HG02981 (cell line): ENCODE measurements around the gene CTR9.
"Not testable (repeated sequence)": the region's sequence is repeated elsewhere in the genome, so short reads cannot be mapped to it uniquely, and the experiment has no call there.

Source experiments
- ATAC-seq: cut with Tn5 transposase; IDR thresholded peaks from one replicate; pipeline ENCODE4 v1.9.1; 2021; ENCODE audit warnings: mild to moderate bottlenecking, moderate library complexity; ENCODE audit not compliant: unreplicated experiment

The CTR9 gene

DNA sequence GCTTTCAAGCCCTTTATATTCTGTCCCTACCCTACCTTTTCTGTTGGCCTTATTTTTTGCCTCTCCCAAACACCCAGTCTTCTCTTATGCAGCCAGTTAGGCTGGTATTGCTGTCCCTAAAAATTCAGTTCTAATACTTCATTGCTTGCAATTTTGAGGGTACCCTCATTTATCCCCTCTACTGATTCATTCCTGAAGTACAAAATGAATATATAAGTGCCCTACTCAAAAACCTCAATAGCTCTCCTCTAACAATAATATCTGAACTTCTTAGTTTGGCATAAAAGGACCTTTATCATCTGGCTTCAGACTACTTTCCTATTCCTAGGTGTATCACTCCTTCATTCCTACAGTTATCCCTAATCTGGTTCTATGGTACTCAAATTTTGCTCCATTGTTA, 62.9 kb downstream of the CTR9 start:
- no peak for ATAC-seq

- ATAC-seq = no peak
These were observed 67.5 kb downstream of the CTR9 start for GRCh38 chr11:10818594-10818993.

GRCh38 chr11:10822491-10822890, 71.4 kb downstream of the CTR9 start:
- not testable (repeated sequence) for ATAC-seq

- no peak for ATAC-seq
These were observed 72.1 kb downstream of the CTR9 start for GRCh38 chr11:10823152-10823579.

GRCh38 chr11:10824888-10825287, 73.8 kb downstream of the CTR9 start:
- ATAC-seq = peak; percentile 83

DNA sequence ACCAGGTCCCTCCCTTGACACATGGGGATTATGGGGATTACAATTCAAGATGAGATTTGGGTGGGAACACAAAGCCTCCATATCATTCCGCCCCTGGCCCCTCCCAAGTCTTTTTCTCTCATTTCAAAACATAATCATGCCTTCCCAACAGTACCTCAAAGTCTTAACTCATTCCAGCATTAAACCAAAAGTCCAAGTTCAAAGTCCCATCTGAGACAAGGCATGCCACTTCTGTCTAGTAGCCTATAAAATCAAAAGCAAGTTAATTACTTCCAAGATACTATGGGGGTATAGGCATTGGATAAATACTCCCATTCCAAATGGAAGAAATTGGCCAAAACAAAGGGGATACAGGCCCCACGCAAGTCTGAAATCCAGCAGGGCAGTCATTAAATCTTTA, 77.4 kb downstream of the CTR9 start:
- ATAC-seq = no peak

GRCh38 chr11:10829139-10829538, 78.1 kb downstream of the CTR9 start:
- no peak for ATAC-seq
